NCI-H1436 treated with DMSO at 0.1 percent for 48 hours (cell line): ENCODE results near the gene ARHGEF4.
"Not testable (repeated sequence)": the region's sequence is repeated elsewhere in the genome, so short reads cannot be mapped to it uniquely, and the experiment has no call there.

Source experiments
- DNase-seq: peaks from one replicate; lab custom pipeline; 2025; lab: John Stamatoyannopoulos, UW

Gene ARHGEF4

GRCh38 chr2:130887643-130888042 lies 50.9 kb downstream of the ARHGEF4 start:
- DNase-seq: no peak

GRCh38 chr2:130890941-130891669 lies 54.4 kb downstream of the ARHGEF4 start:
- no peak for DNase-seq

GRCh38 chr2:130891966-130892365 lies 55.3 kb downstream of the ARHGEF4 start:
- DNase-seq: no peak

- no peak for DNase-seq
Measured at GRCh38 chr2:130892793-130893785, 56.4 kb downstream of the ARHGEF4 start.

GRCh38 chr2:130894326-130894942 lies 57.7 kb downstream of the ARHGEF4 start:
- no peak for DNase-seq

GRCh38 chr2:130896813-130897212 lies 60.1 kb downstream of the ARHGEF4 start:
- DNase-seq: no peak

- DNase-seq: no peak
Measured at GRCh38 chr2:130898553-130898952, 61.8 kb downstream of the ARHGEF4 start.

- no peak for DNase-seq
Measured at GRCh38 chr2:130899306-130899705, 62.6 kb downstream of the ARHGEF4 start.

- DNase-seq: no peak
Measured at GRCh38 chr2:130901061-130901460, 64.3 kb downstream of the ARHGEF4 start.

GRCh38 chr2:130901626-130902025 lies 64.9 kb downstream of the ARHGEF4 start:
- not testable (repeated sequence) for DNase-seq

GRCh38 chr2:130908832-130909231 lies 72.1 kb downstream of the ARHGEF4 start:
- DNase-seq: no peak

GRCh38 chr2:130910931-130911330 lies 74.2 kb downstream of the ARHGEF4 start:
- no peak for DNase-seq

GRCh38 chr2:130911482-130911881 lies 74.8 kb downstream of the ARHGEF4 start:
- DNase-seq: no peak

GRCh38 chr2:130911996-130912395 lies 75.3 kb downstream of the ARHGEF4 start:
- DNase-seq: no peak

- DNase-seq: no peak
Measured at GRCh38 chr2:130912471-130912870, 75.8 kb downstream of the ARHGEF4 start.

GRCh38 chr2:130913891-130914290 lies 77.2 kb downstream of the ARHGEF4 start:
- no peak for DNase-seq

GRCh38 chr2:130915149-130915548 lies 78.4 kb downstream of the ARHGEF4 start:
- DNase-seq: no peak

- DNase-seq: no peak
Measured at GRCh38 chr2:130915595-130916437, 79.1 kb downstream of the ARHGEF4 start.

GRCh38 chr2:130916438-130916705 lies 79.7 kb downstream of the ARHGEF4 start:
- DNase-seq: no peak

- DNase-seq: no peak
Measured at GRCh38 chr2:130917006-130917688, 80.4 kb downstream of the ARHGEF4 start.

- DNase-seq: no peak
Measured at GRCh38 chr2:130918393-130918792, 81.7 kb downstream of the ARHGEF4 start.
